C4-2B (cell line): ENCODE measurements around the gene PARVB.

Experiments used
- ZFX ChIP-seq: fragments of 450-650 bp; IDR thresholded peaks from 2 replicates; pipeline ENCODE4 v1.6.1; 2017
- TF ChIP-seq, protein P1 (sequence below): fragments of 450-650 bp; conservative IDR thresholded peaks from 2 replicates; pipeline ENCODE4 v1.5.1; 2017; ENCODE audit warnings: mild to moderate bottlenecking

DNA sequence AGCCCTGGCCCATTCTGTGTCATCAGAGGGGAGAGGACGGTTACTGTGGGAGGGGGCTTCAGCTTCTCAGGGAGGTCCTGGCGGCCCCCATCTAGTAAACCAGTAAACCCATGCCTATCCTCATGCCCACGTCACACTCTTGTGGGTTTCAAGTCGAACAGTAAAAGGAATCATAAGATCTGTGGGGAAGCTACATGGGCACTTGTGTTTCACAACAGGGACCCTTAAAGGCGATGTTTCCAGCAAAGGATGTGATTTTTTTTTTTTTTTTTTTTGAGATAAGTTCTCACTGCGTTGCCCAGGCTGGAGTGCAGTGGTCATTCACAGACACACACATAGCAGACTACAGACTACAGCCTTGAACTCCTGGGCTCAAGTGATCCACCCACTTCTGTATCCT is 147.5 kb downstream of the PARVB start:
- TF ChIP-seq, protein P1, sequence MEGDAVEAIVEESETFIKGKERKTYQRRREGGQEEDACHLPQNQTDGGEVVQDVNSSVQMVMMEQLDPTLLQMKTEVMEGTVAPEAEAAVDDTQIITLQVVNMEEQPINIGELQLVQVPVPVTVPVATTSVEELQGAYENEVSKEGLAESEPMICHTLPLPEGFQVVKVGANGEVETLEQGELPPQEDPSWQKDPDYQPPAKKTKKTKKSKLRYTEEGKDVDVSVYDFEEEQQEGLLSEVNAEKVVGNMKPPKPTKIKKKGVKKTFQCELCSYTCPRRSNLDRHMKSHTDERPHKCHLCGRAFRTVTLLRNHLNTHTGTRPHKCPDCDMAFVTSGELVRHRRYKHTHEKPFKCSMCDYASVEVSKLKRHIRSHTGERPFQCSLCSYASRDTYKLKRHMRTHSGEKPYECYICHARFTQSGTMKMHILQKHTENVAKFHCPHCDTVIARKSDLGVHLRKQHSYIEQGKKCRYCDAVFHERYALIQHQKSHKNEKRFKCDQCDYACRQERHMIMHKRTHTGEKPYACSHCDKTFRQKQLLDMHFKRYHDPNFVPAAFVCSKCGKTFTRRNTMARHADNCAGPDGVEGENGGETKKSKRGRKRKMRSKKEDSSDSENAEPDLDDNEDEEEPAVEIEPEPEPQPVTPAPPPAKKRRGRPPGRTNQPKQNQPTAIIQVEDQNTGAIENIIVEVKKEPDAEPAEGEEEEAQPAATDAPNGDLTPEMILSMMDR: no peak
- TF ChIP-seq ZFX: no peak
